Measurements from ENCODE around the gene FSTL4. TPM values are rescaled to one million over a fixed set of nuclear protein-coding genes. Genes with fewer than 3 reads are reported as not detected.

Gene FSTL4
- total RNA-seq, 4 donors from 2014 or later = 0.18 to 0.27 (median 0.20) TPM; not detected in 1

DNA sequence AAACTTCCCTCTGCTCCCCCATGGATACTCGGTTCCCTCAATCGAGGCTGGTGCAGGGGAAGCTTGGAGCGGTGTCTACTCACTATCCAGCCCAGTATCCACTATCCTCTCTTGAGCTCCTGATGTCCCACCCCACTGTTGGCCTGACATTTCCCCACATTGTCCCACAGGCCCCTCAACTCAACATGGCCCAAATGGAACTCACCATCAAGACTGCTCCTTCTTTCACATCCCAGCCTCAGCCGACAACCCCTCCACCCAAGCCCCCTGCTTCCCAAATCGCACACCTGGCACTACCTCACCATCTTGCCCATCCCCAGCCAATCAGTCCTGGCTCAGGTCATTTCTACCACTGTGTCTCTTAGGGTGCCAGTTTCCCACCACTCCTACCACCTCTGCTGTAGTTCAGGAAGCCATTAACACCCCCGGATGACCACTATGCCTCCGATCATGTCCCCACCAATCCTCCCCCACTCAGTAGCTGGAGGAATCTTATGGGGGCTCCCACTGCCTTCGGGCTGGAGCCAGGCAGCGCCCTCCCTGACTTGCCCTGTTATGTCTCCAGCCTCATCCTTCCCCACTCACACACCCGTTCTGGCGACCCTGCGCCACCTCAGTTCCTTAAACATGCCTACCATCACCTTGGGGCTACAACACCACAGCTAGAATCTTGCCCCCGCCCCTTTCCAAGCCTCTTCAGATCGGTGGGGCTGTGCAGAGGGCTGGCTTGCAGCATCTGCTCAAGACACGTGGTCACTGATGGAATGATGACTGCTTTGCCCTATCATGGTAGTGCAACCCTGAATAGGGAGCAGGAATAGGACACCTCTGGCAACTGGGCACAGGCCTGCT, 273.6 kb downstream of the FSTL4 start:
- DNase-seq (no peak), ATAC-seq (no peak)
- Histone ChIP-seq H3K4me3 (no peak overlapping the region), H3K27ac (no peak overlapping the region), H3K4me1 (peaks cover 0 to 6% of the 10 kb centered on the region in 2 donors), H3K9me3 (no peaks in the 10 kb centered on the region), H3K27me3 (no peaks in the 10 kb centered on the region), H3K36me3 (no peaks in the 10 kb centered on the region)
- TF ChIP-seq POLR2A (IDR thresholded peaks at IDR 0.05) = no peak
- TF ChIP-seq, protein P1, sequence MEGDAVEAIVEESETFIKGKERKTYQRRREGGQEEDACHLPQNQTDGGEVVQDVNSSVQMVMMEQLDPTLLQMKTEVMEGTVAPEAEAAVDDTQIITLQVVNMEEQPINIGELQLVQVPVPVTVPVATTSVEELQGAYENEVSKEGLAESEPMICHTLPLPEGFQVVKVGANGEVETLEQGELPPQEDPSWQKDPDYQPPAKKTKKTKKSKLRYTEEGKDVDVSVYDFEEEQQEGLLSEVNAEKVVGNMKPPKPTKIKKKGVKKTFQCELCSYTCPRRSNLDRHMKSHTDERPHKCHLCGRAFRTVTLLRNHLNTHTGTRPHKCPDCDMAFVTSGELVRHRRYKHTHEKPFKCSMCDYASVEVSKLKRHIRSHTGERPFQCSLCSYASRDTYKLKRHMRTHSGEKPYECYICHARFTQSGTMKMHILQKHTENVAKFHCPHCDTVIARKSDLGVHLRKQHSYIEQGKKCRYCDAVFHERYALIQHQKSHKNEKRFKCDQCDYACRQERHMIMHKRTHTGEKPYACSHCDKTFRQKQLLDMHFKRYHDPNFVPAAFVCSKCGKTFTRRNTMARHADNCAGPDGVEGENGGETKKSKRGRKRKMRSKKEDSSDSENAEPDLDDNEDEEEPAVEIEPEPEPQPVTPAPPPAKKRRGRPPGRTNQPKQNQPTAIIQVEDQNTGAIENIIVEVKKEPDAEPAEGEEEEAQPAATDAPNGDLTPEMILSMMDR (IDR thresholded peaks at IDR 0.05 in 4 of 5, conservative IDR thresholded peaks at IDR 0.05 in 1 of 5) = no peak
- in situ Hi-C loops (cut with MboI; ENCODE audit: low sequenced_read_pairs in 4 of 4) = no loop called here
- intact Hi-C loops (cut with DNase I; ENCODE audit: low total_unique reads) = no loop called here

DNA sequence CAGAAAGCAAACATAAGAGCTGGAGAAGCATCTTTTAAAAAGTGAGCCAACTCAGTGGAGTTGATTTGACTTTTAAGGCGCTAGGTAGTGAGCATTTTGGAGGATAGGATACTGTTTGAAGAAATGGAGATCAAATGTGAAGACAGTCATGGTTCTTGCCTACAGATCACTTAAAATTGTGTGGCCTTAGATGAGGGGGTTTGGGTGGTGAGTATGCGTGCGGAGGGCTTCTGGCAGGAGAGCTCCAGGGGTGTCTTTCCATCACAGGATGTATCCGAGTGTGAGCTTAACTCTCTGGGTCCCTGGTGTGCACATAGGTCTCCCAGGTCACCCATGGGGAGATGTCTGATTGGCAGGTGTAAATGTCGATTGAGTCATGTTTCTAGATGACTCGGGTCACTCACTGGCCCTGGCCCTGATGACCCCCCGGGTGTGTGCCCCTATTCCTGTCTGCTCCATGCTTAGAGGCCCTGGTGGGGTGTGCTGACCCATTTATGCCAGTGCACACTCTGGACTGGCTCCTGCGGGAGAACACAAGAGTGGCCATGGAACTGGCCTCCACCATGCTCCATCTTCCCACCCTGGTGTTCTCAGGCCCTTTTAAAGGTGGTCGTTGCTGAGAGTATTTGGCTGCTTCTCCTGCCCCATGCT, 274.4 kb downstream of the FSTL4 start:
- ATAC-seq (no peak), DNase-seq (no peak)
- no peaks in the 10 kb centered on the region for H3K9me3 ChIP-seq
- no peak overlapping the region for H3K27ac ChIP-seq
- intact Hi-C loops (cut with DNase I; ENCODE audit: low total_unique reads) = no loop called here
- no peaks in the 10 kb centered on the region for H3K27me3 ChIP-seq
- no peaks in the 10 kb centered on the region for H3K36me3 ChIP-seq
- H3K4me3 ChIP-seq = no peak overlapping the region
- in situ Hi-C loops (cut with MboI; ENCODE audit: low sequenced_read_pairs in 4 of 4) = no loop called here
- TF ChIP-seq POLR2A (IDR thresholded peaks at IDR 0.05) = no peak
- TF ChIP-seq, protein P1 (IDR thresholded peaks at IDR 0.05 in 4 of 5, conservative IDR thresholded peaks at IDR 0.05 in 1 of 5) = no peak
- peaks cover 0 to 6% of the 10 kb centered on the region in 2 donors for H3K4me1 ChIP-seq

DNA sequence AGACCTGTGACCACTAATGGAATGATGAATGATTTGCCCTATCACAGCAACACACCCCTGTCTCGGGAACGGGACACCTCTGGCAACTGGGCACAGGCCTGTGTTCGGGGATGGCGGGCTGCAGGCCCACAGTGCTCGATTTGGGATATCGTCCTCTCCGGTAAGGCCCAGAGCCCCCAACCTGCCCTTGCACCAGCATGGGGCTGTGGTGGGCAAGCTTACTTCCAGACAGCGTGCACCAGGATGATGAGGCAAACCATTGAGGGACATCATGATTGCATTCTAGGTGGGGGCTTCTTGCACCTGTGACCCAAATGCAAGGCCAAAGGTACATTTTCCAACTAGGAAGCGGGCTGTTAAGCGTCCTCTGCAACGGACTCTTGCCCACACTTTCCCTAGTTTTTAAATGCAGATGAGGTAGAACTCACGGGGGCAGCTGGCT, 275.4 kb downstream of the FSTL4 start:
- Histone ChIP-seq H3K4me3 (no peak overlapping the region), H3K27ac (no peak overlapping the region), H3K27me3 (no peaks in the 10 kb centered on the region), H3K4me1 (peaks cover 0 to 6% of the 10 kb centered on the region in 2 donors), H3K9me3 (no peaks in the 10 kb centered on the region), H3K36me3 (no peaks in the 10 kb centered on the region)
- ATAC-seq (no peak), DNase-seq (no peak)
- TF ChIP-seq, protein P1 (IDR thresholded peaks at IDR 0.05 in 4 of 5, conservative IDR thresholded peaks at IDR 0.05 in 1 of 5) = no peak
- no peak for TF ChIP-seq POLR2A (IDR thresholded peaks at IDR 0.05)
- in situ Hi-C loops (cut with MboI; ENCODE audit: low sequenced_read_pairs in 4 of 4) (no loop called here), intact Hi-C loops (cut with DNase I; ENCODE audit: low total_unique reads) (no loop called here)

DNA sequence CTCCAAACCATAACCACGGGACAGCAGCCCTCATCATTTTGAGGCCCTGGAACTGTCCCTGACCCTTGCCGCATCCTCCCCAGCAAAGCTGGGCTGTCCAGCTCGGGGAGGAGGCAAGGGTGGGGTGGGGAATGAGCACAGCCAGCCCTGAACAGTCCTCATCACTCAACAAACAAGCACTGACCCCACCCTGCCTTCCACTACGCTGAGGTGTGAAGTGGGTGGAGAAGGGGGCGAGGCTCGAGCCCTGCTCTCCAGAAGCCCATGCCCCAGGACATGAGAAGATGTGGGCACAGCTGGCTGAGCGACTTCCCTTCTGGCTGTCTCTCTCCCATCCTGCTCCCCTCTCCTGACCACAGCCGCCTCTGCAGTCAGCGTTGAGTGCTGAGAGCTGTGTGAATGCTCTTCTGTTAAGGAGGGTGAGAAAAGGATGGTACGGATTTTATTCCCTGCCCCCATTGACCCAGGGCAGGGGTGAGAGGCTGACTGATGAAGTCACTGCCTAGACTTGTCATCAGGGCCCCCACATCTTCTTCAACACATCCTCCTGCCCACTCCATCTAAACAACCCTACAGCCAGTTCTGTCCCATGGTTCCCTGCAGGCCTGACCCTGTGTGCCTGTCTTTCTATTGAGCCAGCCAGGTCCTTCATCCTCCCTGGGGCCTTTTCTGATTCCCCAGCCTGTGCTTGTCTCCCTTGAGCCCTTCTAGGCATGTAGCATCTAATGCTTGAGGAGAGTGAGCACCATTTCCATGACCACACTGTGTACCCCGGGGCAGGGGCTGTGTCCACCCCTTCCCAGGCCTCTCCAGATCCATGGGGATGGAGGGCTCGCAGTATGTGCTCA, 276.0 kb downstream of the FSTL4 start:
- Histone ChIP-seq H3K36me3 (no peaks in the 10 kb centered on the region), H3K4me1 (peaks cover 0 to 6% of the 10 kb centered on the region in 2 donors), H3K27ac (no peak overlapping the region), H3K9me3 (no peaks in the 10 kb centered on the region), H3K27me3 (no peaks in the 10 kb centered on the region), H3K4me3 (no peak overlapping the region)
- TF ChIP-seq, protein P1 (IDR thresholded peaks at IDR 0.05 in 4 of 5, conservative IDR thresholded peaks at IDR 0.05 in 1 of 5) = no peak
- no peak for TF ChIP-seq POLR2A (IDR thresholded peaks at IDR 0.05)
- no peak for DNase-seq
- in situ Hi-C loops (cut with MboI; ENCODE audit: low sequenced_read_pairs in 4 of 4) = no loop called here
- no peak for ATAC-seq
- intact Hi-C loops (cut with DNase I; ENCODE audit: low total_unique reads) = no loop called here

Data from gastrocnemius medialis (tissue), 4 donors.